ENCODE data around the gene CASKIN2.

Gene CASKIN2

DNA sequence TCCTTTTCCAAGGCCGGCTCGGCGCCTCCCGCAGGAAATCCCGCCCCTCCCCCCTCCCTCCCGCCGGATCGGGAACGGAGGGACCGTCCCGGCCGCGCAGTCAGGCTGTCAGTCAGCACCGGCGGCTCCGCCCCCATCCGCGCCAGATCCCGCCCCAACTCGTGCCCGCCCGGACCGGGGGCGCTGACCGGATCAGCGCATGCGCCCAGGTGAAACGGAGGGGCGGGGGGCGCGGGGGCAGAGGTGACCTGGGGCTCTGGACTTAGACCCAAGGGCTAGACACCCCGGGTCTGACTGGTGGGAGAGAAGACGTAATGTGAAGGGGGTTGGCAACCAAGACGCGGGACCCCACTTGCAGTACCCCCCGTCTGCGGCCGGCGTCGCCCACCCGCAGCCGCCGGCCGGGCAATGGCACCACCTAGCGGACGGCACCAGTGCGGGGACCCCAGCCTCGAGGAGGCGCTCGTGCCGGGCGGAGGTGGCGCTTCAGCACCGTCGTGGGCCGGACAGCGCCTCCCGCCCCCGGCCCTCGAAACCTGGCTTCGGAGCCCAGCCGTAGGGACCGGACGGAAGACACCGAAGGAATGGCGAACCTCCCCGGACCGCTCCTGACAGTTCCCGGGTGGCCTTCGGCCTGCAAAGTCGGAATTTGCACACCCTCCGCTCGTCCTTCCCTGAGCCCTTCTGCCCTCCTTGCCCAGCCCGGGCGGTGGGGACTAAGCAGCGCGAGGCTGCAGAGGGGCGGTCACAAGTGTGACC is at the start of gene CASKIN2:
CASKIN2 (minus strand) TSS at position 42 of the 759 bp plus-strand sequence. CDS start 1,733 bp downstream, outside the sequence.
- intact Hi-C loops (cut with DNase I): loop anchor here (2.0 to 5.0 kb wide), 3 partner anchors 58 to 89 kb away; partner anchors contain the start of genes MYO15B and TMEM94
- peak; percentile 90 to 99 (median 97) for DNase-seq

DNA sequence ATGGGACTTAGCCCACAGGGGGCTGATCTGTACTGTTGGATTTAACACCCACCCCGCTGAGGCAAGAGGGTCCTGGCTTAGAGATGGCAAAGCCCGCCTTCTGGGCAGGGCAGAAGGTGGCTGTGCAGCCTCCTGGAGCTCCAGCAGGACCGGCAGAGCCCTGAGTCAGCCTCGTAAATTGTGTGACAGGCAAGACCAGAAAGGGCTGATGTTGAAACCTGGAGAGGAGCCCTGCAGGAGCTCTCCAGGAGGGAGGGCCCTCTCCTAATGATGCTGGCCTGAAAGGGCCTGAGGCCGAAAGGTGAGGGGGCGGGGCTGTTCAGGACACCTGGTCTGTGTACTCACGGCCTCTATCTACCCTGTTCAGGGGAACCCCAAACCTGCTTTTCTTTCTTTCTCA is 49.7 kb upstream of the CASKIN2 start:
- no peak for DNase-seq
- intact Hi-C loops (cut with DNase I): no loop called here

DNA sequence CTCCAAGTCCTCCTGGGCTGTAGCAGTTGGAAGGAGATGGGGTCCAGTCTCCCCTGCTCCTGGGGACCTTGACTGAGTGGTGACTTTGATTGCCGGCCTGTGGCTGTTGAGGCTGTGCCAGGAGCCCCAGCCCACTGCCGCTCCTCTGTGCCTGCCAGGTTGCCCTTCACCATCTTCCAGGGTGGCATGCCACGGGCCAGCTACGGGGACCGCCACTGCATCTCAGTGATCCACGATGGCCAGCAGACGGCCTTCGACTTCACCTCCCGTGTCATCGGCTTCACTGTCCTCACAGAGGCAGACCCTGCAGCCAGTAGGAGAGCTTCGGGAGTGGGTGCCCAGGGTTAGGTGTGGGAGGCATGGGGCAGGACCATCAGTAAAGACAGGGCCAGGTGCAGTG is 48.9 kb upstream of the CASKIN2 start:
- DNase-seq: no peak
- intact Hi-C loops (cut with DNase I): no loop called here

- no peak for DNase-seq
- intact Hi-C loops (cut with DNase I): no loop called here
Measured at GRCh38 chr17:75563063-75563758, 47.9 kb upstream of the CASKIN2 start.

DNA sequence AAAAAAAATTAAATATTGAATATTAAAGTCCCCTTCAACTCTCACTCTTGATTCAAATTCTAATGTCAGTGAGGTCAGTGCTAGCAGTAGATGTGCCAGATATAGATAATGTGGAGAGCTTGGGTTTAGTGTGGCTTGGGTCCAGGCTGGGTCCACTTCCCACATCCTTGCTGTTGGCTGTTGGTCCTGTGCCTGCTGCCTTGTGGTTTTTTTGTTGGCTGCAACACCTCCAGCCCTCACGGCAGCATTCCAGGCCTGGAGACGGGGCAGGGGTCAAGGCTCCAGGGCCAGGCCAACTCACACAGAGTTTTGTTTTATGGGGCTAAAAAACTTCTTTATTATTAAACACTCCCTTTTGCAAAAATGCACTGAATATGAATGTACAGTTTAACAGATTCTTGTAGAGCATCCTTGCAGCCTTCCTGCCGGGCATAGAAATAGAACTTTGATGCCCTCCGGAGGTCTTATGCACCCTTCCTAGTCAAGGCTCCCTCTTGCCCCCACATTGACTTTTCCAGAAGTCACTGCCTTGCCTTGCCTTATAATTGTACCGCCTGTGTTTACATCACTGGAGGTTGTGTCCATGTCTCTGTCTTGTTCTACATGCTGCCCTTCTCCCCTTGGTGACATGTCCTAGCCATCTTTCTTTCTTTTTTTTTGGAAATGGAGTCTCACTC is 46.7 kb upstream of the CASKIN2 start:
- intact Hi-C loops (cut with DNase I): no loop called here

GRCh38 chr17:75559958-75560533 is 44.7 kb upstream of the CASKIN2 start:
- intact Hi-C loops (cut with DNase I): no loop called here
- no peak for DNase-seq

More for the DNA sequence above, 46.7 kb upstream of the CASKIN2 start:
- no peak for DNase-seq

DNA sequence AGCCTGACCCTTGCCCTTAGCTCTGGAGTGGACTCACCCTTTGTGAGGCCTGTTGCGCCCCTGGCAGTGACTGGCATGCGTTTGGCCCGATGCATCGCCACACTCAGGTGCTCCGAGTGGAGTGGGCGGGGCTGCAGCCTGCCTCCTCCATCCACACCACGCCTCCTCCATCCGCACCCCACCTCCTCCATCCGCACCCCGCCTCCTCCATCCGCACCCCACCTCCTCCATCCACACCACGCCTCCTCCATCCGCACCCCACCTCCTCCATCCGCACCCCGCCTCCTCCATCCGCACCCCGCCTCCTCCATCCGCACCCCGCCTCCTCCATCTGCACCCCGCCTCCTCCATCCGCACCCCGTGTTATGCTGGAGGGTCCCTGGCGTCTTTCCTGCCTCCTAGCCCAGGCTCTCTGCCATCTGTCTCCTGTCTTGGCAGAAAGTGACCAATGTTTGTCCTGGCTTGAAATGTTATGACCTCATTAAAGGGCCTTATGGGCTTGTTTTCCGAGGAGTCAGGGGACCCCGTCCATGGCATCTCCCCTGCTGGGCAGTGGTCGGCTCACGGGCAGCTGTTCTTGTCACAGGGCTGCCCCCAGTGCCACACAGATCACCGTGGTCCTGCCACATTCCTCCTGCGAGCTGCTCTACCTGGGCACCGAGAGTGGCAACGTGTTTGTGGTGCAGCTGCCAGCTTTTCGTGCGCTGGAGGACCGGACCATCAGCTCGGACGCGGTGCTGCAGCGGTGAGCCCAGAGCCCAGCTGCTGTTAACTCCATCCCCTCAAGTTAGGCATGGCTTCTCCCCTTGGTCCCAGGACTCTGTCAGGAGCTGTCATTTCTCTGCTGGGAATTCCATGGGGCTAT is 43.6 kb upstream of the CASKIN2 start:
- no peak for DNase-seq
- intact Hi-C loops (cut with DNase I): no loop called here

- peak in 6 of 42 donors; percentile 6 to 40 (median 12) for DNase-seq
- intact Hi-C loops (cut with DNase I): no loop called here
Measured at GRCh38 chr17:75557852-75558665, 42.7 kb upstream of the CASKIN2 start.

- intact Hi-C loops (cut with DNase I): no loop called here
- DNase-seq: peak; percentile 36 to 89 (median 78)
Measured at GRCh38 chr17:75557075-75557851, 41.9 kb upstream of the CASKIN2 start.

GRCh38 chr17:75555679-75556153 is 40.4 kb upstream of the CASKIN2 start:
- DNase-seq: no peak
- intact Hi-C loops (cut with DNase I): no loop called here

GRCh38 chr17:75553295-75554110 is 38.2 kb upstream of the CASKIN2 start:
- DNase-seq: no peak
- intact Hi-C loops (cut with DNase I): no loop called here

DNA sequence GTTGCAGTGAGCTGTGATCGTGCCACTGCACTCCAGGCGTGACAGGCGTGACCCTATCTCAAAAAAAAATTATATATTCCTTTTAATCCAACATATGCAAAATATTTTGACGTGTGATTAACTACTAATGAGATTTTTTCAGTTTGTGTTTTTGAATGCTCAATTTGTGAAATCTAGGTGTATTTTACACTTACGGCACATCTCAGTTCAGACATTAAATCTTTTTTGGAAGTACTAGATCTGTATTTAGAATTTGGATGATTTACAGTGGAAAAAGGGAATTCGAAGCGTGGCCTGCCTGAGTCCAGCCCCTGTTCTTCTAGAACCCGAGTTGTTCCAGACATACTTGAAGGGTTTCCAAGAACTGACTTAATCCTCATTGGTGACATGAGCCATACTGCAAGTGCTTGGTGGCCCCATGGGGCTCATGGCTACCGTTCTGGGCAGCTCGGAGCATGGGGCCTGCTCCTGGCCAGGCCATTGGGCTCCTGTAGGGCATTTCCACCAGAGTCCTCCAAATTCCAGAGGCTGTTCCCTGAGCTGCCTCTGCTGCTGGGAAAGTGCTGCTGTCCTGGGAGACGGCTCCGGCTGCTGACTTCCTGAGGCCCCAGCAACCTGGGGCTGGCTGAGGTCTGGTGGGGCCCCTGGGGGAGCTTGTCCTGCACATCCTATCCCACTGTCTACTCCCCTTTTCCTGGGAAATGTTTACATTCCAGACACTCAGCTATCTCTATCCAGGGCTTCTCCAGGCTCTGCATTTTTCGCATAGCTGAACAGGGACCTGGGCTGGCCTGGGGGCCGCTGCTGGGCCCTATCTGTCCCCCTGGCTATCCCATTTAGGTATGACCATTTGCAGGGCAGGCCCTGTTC is 37.3 kb upstream of the CASKIN2 start:
- no peak for DNase-seq
- intact Hi-C loops (cut with DNase I): no loop called here

GRCh38 chr17:75551266-75551665 is 35.9 kb upstream of the CASKIN2 start:
- intact Hi-C loops (cut with DNase I): no loop called here
- no peak for DNase-seq

DNA sequence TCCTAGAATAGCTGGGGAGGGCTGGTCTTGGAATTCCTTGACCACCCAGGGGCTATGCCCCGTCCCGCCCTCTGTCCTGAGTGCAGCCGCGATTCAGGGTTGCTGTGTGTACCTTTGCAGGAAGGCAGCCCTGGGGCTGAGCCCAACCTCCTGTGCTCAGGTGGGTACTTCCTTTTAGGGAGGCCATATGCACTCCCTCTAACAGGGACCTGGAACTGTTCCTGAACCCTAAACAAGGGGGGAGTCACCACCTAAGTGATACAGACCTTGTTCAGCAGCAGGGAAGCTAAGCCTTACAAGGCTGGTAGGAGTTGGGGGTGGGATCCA is 34.8 kb upstream of the CASKIN2 start:
- no peak for DNase-seq
- intact Hi-C loops (cut with DNase I): no loop called here

Measured in head of caudate nucleus (tissue), 42 donors.